Measurements from ENCODE around the gene PNKD.

Gene PNKD

DNA sequence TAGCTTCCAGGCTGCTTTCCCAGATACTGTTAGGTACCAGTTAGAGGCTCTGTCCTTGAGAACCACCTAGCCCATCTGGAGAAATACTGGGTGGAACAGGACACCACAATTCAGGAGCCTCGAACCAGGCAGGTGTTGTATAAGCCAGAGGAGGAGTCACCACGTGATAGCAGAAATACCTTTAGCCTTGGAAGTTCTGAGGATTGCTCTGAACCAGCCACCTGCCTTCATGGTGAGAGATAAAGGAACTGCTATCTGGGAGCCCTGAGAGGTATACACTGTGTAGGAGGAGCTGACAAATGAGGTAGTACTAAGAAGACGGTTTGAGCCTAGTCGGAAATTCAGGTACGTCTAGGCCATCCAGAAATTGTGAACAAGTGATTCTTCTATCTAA, 17.1 kb upstream of the PNKD start:
- Histone ChIP-seq H3K9me3 (ENCODE audit: control insufficient read depth in 2 of 2, low read length in 2 of 2) (no peaks in the 10 kb centered on the region), H3K27me3 (ENCODE audit: control insufficient read depth in 2 of 2, insufficient read depth in 2 of 2, low read length in 2 of 2) (no peaks in the 10 kb centered on the region), H3K4me1 (ENCODE audit: control insufficient read depth in 2 of 2, insufficient read depth in 2 of 2, low read length in 2 of 2) (no peaks in the 10 kb centered on the region), H3K36me3 (ENCODE audit: control insufficient read depth in 2 of 2, insufficient read depth in 2 of 2, low read length in 2 of 2) (peaks cover 70 to 81% of the 10 kb centered on the region in 2 donors), H3K4me3 (ENCODE audit: low read length in 2 of 2) (no peak overlapping the region), H3K9ac (ENCODE audit: low read depth in 1 of 2, low read length in 2 of 2) (no peak overlapping the region), H3K27ac (ENCODE audit: low read depth in 2 of 2, low read length in 2 of 2) (no peak overlapping the region)

DNA sequence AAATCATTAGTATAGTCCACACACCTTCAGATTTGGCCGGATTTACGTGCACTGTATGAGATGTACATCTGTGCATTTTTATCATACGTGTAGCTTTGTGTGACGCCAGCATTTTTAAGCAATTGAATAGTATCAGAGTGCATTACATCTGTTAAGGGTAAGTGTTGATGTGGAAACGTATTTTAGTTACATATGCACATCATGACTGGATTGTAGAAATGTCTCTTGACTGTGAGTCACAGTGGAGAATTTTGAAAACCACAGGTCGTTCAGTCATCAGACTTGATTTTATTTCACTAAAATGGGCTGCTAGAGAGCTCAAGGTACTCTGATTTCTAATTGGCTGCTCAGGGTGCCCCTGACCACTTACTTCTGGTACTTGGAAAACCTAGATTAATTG, 14.9 kb upstream of the PNKD start:
- Histone ChIP-seq H3K27me3 (ENCODE audit: control insufficient read depth in 2 of 2, insufficient read depth in 2 of 2, low read length in 2 of 2) (no peaks in the 10 kb centered on the region), H3K4me3 (ENCODE audit: low read length in 2 of 2) (no peak overlapping the region), H3K4me1 (ENCODE audit: control insufficient read depth in 2 of 2, insufficient read depth in 2 of 2, low read length in 2 of 2) (peaks cover 9 to 10% of the 10 kb centered on the region in 2 donors), H3K9me3 (ENCODE audit: control insufficient read depth in 2 of 2, low read length in 2 of 2) (no peaks in the 10 kb centered on the region), H3K36me3 (ENCODE audit: control insufficient read depth in 2 of 2, insufficient read depth in 2 of 2, low read length in 2 of 2) (peaks cover 49 to 62% of the 10 kb centered on the region in 2 donors), H3K27ac (ENCODE audit: low read depth in 2 of 2, low read length in 2 of 2) (no peak overlapping the region), H3K9ac (ENCODE audit: low read depth in 1 of 2, low read length in 2 of 2) (no peak overlapping the region)

DNA sequence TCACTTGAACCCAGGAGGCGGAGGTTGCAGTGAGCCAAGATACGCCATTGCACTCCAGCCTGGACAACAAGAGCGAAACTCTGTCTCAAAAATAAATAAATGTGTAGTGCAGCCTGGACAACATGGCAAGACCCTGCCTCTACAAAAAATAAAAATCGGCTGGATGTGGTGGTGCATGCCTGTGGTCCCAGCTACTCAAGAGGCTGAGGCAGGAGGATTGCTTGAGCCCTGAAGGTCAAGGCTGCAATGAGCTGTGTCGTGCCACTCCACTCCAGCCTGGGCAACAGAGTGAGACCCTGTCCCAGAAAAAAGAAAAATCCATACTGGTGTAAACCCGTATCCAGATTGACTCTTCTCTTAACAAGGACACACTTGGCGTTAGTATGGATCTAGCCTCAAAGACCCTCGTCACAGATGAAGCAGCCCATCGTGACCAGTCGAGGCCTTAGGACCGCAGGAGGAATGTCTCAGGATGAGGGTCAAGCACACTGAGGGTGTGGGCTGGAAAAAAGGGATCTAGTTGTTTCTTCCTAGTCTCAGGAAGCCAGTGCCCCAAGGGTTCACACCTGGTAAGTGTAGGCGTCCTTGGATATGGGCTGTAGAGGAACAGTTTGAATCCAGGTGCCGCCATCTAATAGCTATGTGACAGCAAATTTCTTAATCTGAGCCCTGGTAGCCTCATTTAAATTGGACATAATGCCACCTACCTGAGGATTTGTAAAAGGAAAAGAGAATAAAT, 13.5 kb upstream of the PNKD start:
- peaks cover 41 to 49% of the 10 kb centered on the region in 2 donors for H3K36me3 ChIP-seq (ENCODE audit: control insufficient read depth in 2 of 2, insufficient read depth in 2 of 2, low read length in 2 of 2)

DNA sequence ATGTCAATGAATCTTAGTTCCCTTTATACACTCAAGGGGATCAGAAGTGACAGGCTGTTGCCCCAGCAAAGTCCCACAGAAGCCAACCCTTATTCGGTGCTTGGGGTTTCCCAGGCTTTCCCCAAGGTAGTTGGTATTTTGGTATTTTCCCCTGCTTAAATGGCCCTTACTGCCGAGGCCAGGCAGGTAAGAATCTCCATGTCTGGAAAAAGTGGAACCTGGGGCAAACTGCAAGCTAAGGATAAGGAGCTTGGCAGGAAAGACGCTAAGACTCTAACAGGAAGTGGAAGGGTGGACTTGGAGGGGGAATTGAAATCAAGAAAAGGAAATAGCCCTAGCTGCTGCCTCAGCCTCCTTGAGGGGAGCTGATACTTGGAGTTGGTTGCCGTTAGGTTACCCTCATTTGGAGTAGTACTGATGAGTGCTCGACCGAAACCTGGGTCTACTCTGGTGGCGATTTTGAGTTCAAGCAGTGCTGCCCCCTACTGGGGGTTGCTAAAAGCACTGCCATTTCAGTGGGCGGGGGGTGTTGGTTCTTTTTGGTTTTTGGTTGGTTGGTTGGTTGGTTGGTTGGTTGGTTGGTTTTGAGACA, 12.8 kb upstream of the PNKD start:
- H3K4me3 ChIP-seq (ENCODE audit: low read length in 2 of 2): no peak overlapping the region
- peaks cover 35 to 42% of the 10 kb centered on the region in 2 donors for H3K36me3 ChIP-seq (ENCODE audit: control insufficient read depth in 2 of 2, insufficient read depth in 2 of 2, low read length in 2 of 2)
- peaks cover 23 to 26% of the 10 kb centered on the region in 2 donors for H3K4me1 ChIP-seq (ENCODE audit: control insufficient read depth in 2 of 2, insufficient read depth in 2 of 2, low read length in 2 of 2)
- H3K9ac ChIP-seq (ENCODE audit: low read depth in 1 of 2, low read length in 2 of 2): no peak overlapping the region
- no peaks in the 10 kb centered on the region for H3K27me3 ChIP-seq (ENCODE audit: control insufficient read depth in 2 of 2, insufficient read depth in 2 of 2, low read length in 2 of 2)
- H3K9me3 ChIP-seq (ENCODE audit: control insufficient read depth in 2 of 2, low read length in 2 of 2): no peaks in the 10 kb centered on the region
- peak overlapping the region in 1 of 2 donors; percentile 17 for H3K27ac ChIP-seq (ENCODE audit: low read depth in 2 of 2, low read length in 2 of 2)

More for the DNA sequence above, 13.5 kb upstream of the PNKD start:
- no peak overlapping the region for H3K9ac ChIP-seq (ENCODE audit: low read depth in 1 of 2, low read length in 2 of 2)
- no peak overlapping the region for H3K4me3 ChIP-seq (ENCODE audit: low read length in 2 of 2)
- H3K4me1 ChIP-seq (ENCODE audit: control insufficient read depth in 2 of 2, insufficient read depth in 2 of 2, low read length in 2 of 2): peaks cover 18 to 19% of the 10 kb centered on the region in 2 donors
- peak overlapping the region in 1 of 2 donors; percentile 17 for H3K27ac ChIP-seq (ENCODE audit: low read depth in 2 of 2, low read length in 2 of 2)
- H3K27me3 ChIP-seq (ENCODE audit: control insufficient read depth in 2 of 2, insufficient read depth in 2 of 2, low read length in 2 of 2): no peaks in the 10 kb centered on the region
- H3K9me3 ChIP-seq (ENCODE audit: control insufficient read depth in 2 of 2, low read length in 2 of 2): no peaks in the 10 kb centered on the region

DNA sequence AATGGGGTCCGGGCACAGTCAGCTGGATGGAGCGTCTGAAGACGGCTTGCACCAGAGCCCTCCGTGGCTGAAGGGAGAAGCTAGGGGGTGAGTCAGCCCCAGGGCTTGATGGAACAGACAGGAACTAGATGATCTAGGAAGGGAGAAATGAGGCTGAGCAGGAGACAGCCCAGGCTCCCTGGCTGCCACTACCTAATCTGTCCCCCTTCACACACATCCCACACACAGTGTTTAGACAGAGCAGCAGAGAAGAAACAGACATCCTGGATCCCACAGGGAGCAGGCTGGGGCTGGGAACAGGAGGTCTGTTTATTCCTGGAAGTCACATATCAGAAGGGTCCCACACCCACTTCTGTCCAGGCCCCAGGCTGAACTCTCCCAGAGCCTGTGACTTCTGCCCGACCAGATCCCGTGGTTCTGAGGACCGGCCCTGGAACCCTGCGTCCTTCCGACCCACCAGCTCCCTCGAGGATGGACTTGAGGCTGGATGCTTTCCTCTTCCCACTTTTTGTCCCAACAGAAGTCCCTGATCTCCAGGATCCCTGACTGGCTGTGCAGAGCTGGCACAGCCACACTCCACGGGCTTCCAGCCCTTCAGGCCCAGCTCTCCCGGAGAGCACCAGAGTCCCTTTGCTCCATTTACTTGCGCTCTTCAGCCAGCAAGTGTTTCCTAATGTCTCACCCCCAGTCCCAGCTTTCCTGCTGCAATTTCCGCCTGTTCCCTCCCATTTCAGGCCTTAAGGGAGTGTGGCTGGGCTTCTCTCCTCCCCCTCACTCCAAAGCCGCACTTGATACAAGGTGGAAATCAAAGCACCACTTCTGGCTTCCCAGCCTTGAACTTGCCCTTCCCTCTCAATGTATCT, 11.0 kb upstream of the PNKD start:
- Histone ChIP-seq H3K27me3 (ENCODE audit: control insufficient read depth in 2 of 2, insufficient read depth in 2 of 2, low read length in 2 of 2) (no peaks in the 10 kb centered on the region), H3K27ac (ENCODE audit: low read depth in 2 of 2, low read length in 2 of 2) (peak overlapping the region; percentile 67 to 70), H3K4me3 (ENCODE audit: low read length in 2 of 2) (no peak overlapping the region), H3K9ac (ENCODE audit: low read depth in 1 of 2, low read length in 2 of 2) (no peak overlapping the region), H3K9me3 (ENCODE audit: control insufficient read depth in 2 of 2, low read length in 2 of 2) (no peaks in the 10 kb centered on the region), H3K4me1 (ENCODE audit: control insufficient read depth in 2 of 2, insufficient read depth in 2 of 2, low read length in 2 of 2) (peaks cover 40 to 44% of the 10 kb centered on the region in 2 donors), H3K36me3 (ENCODE audit: control insufficient read depth in 2 of 2, insufficient read depth in 2 of 2, low read length in 2 of 2) (peaks cover 22 to 27% of the 10 kb centered on the region in 2 donors)

DNA sequence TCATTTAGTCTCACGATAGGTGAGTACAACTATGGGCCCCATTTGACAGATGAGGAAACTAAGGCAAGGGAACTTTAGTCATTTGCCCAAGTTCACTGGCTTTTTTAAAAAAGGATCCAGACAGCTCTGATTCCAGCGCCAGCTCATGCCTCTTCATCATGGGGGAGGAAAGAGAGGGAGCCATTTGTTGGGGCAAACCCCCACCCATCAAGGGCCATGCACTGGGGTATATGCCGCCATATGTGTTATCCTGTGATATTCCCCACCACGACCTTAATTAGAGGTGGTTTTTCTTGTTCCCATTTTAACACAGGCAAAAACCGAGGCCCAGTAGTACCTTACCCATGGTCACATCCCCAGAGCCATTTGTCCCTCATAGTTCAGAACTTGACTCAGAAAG, 10.2 kb upstream of the PNKD start:
- Histone ChIP-seq H3K4me3 (ENCODE audit: low read length in 2 of 2) (no peak overlapping the region), H3K27ac (ENCODE audit: low read depth in 2 of 2, low read length in 2 of 2) (peak overlapping the region; percentile 67 to 70), H3K9me3 (ENCODE audit: control insufficient read depth in 2 of 2, low read length in 2 of 2) (no peaks in the 10 kb centered on the region), H3K27me3 (ENCODE audit: control insufficient read depth in 2 of 2, insufficient read depth in 2 of 2, low read length in 2 of 2) (no peaks in the 10 kb centered on the region), H3K9ac (ENCODE audit: low read depth in 1 of 2, low read length in 2 of 2) (no peak overlapping the region), H3K36me3 (ENCODE audit: control insufficient read depth in 2 of 2, insufficient read depth in 2 of 2, low read length in 2 of 2) (peaks cover 16 to 26% of the 10 kb centered on the region in 2 donors), H3K4me1 (ENCODE audit: control insufficient read depth in 2 of 2, insufficient read depth in 2 of 2, low read length in 2 of 2) (peaks cover 48 to 53% of the 10 kb centered on the region in 2 donors)

DNA sequence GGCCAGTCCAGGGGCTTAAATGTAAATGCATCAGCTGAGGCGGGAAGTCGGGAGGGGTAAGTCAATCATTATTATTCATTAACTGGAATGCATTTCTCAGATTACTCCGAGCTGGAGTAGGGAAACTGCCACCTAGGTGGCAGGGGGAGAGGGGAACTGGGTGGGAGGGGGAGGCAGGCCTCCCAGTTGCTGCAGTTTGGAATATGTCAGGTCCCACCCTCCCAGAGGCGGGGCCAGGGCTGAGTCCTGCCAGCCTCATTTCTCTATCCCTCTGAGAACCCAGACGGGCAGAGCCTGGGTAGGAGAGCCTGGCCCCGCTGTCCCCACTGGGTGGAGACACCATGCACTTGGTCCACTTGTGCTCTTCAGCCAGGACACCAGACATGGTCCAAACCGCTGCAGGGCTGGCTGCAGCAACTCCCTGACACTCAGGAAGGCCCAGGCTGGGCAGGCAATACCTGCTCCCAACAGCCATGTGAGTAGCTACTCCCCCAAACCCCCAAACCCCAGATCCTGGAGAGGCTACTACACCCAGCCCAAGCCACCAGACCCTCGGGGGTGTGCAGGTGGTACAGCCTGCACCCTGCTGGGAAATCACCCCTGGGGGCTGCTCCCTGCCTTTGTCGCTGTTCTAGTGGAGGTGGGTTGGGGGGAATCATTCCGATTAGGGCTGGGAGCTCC, 9.4 kb upstream of the PNKD start, which contains the start of gene GPBAR1:
Gene GPBAR1 (plus strand): TSS at position 274 of the 681 bp plus-strand sequence. CDS start 1,710 bp downstream, outside the sequence.
- Histone ChIP-seq H3K9ac (ENCODE audit: low read depth in 1 of 2, low read length in 2 of 2) (peak within 1 kb of the TSS in 1 of 2 donors; percentile 52), H3K4me1 (ENCODE audit: control insufficient read depth in 2 of 2, insufficient read depth in 2 of 2, low read length in 2 of 2) (peaks cover 55 to 60% of the 10 kb centered on the region in 2 donors), H3K9me3 (ENCODE audit: control insufficient read depth in 2 of 2, low read length in 2 of 2) (no peaks in the 10 kb centered on the region), H3K4me3 (ENCODE audit: low read length in 2 of 2) (peak within 1 kb of the TSS in 1 of 2 donors; percentile 25), H3K27me3 (ENCODE audit: control insufficient read depth in 2 of 2, insufficient read depth in 2 of 2, low read length in 2 of 2) (no peaks in the 10 kb centered on the region), H3K36me3 (ENCODE audit: control insufficient read depth in 2 of 2, insufficient read depth in 2 of 2, low read length in 2 of 2) (peaks cover 18 to 24% of the 10 kb centered on the region in 2 donors), H3K27ac (ENCODE audit: low read depth in 2 of 2, low read length in 2 of 2) (peak within 1 kb of the TSS; percentile 67 to 70)

DNA sequence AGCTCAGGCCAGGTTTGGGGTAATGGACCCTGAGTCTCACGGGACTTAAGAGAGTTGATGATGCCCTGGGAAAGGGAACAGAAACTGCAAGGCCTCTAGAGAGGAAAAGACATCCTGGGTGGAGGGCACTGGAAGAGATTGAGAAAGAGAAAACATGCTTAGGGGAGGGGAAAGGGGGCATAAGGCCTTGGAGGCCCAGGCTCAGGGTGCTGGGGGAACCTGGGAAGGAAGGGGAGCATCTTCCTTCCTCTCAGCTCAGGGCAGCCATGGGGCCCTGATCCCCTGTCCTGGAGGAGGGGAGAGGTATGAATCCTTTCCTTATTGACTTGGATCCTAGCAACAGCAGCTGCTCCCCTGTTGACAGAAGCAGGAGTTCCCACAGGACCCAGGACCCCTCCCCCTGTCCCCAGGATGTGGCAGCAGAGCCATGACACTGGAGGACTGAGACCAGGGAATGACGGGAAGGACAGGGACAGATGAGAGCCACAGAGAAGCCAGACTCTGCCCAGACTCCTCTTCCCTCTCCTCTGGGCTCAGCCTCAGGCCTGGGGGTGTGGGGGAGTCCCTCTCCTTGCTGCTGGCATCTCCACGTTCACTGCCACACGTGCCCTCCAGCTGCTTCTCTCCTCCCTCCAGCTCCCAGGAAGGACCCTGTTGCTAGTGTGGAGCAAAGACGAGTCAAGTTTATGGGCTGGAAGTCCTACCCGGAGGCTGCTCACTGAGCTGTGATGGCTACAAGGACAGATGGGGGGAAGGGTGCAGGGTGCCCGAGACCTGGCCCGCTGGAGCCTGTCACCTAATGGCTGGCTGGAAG, 8.7 kb upstream of the PNKD start:
- H3K9ac ChIP-seq (ENCODE audit: low read depth in 1 of 2, low read length in 2 of 2): peak overlapping the region in 1 of 2 donors; percentile 52
- H3K4me3 ChIP-seq (ENCODE audit: low read length in 2 of 2): peak overlapping the region in 1 of 2 donors; percentile 25
- H3K4me1 ChIP-seq (ENCODE audit: control insufficient read depth in 2 of 2, insufficient read depth in 2 of 2, low read length in 2 of 2): peaks cover 56 to 60% of the 10 kb centered on the region in 2 donors
- H3K36me3 ChIP-seq (ENCODE audit: control insufficient read depth in 2 of 2, insufficient read depth in 2 of 2, low read length in 2 of 2): peaks cover 25 to 28% of the 10 kb centered on the region in 2 donors
- no peaks in the 10 kb centered on the region for H3K9me3 ChIP-seq (ENCODE audit: control insufficient read depth in 2 of 2, low read length in 2 of 2)
- no peaks in the 10 kb centered on the region for H3K27me3 ChIP-seq (ENCODE audit: control insufficient read depth in 2 of 2, insufficient read depth in 2 of 2, low read length in 2 of 2)
- H3K27ac ChIP-seq (ENCODE audit: low read depth in 2 of 2, low read length in 2 of 2): peak overlapping the region; percentile 33 to 50

DNA sequence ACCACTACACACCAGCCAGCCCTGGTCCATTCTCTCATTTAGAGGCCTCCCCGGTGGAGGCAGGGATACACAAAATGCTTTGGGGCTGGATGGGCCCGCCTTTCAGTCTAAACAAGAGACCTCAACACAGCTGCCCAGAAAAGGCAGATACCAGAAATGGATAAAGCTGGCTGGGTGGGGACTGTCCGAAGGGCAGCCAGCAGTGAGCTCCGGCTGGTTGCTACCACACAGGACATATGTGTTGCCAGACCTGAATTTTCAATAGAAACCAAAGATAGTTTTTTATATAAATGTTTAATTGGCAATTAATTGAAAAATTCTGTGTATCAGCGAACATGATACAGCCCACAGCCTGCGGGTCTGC, 8.1 kb upstream of the PNKD start:
- no peak overlapping the region for H3K4me3 ChIP-seq (ENCODE audit: low read length in 2 of 2)
- H3K36me3 ChIP-seq (ENCODE audit: control insufficient read depth in 2 of 2, insufficient read depth in 2 of 2, low read length in 2 of 2): peaks cover 28 to 29% of the 10 kb centered on the region in 2 donors
- H3K4me1 ChIP-seq (ENCODE audit: control insufficient read depth in 2 of 2, insufficient read depth in 2 of 2, low read length in 2 of 2): peaks cover 56 to 60% of the 10 kb centered on the region in 2 donors

More for the DNA sequence above, 8.1 kb upstream of the PNKD start:
- Histone ChIP-seq H3K27ac (ENCODE audit: low read depth in 2 of 2, low read length in 2 of 2) (peak overlapping the region in 1 of 2 donors; percentile 50), H3K9me3 (ENCODE audit: control insufficient read depth in 2 of 2, low read length in 2 of 2) (no peaks in the 10 kb centered on the region), H3K9ac (ENCODE audit: low read depth in 1 of 2, low read length in 2 of 2) (no peak overlapping the region), H3K27me3 (ENCODE audit: control insufficient read depth in 2 of 2, insufficient read depth in 2 of 2, low read length in 2 of 2) (no peaks in the 10 kb centered on the region)

All from mucosa of rectum (tissue), 2 donors.